ENCODE measurements around the gene MMRN1. TPM values are rescaled to one million over a fixed set of nuclear protein-coding genes. Genes with fewer than 3 reads are reported as not detected.

The MMRN1 gene
- total RNA-seq, 1 experiment from 2014 or later, result not detected

DNA sequence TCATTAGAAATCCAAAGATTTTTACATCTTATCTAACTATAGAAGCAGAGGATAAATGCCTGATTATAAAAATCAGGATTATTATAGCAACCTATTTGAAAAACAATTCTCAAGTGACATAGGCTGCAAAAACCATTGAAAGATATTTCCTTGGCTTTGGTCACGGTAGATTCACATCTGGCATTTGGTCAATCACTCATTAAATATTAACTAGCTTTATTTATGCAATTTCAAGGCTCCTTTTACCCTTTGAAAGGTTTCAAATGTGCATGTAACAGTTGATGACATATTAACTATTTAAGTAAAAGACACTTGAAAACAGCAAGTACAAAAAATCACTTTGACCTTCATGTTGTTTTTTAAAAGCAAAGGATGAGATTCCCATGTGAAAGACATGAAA, 98.1 kb downstream of the MMRN1 start:
- ChIA-PET POLR2A (ENCODE audit: unreplicated experiment) (no interaction called here), CTCF (no interaction called here)
- DNase-seq, result no peak
- Histone ChIP-seq H3F3A (ENCODE audit: insufficient read depth, low read depth) (no peaks in the 10 kb centered on the region), H3K9me2 (ENCODE audit: insufficient read depth) (no peaks in the 10 kb centered on the region), H2AFZ (no peak overlapping the region), H3K4me2 (no peak overlapping the region), H4K20me1 (ENCODE audit: insufficient read depth) (no peaks in the 10 kb centered on the region), H3K36me3 (ENCODE audit: low read depth) (no peaks in the 10 kb centered on the region), H3K27me3 (ENCODE audit: insufficient read depth, low read depth) (no peaks in the 10 kb centered on the region), H3K27ac (no peak overlapping the region), H3K4me1 (replicated peaks; ENCODE audit: insufficient read depth) (no peaks in the 10 kb centered on the region), H3K9me3 (ENCODE audit: insufficient read depth, low read depth) (no peaks in the 10 kb centered on the region), H3K4me3 (no peak overlapping the region), H3K79me2 (ENCODE audit: low read depth) (no peaks in the 10 kb centered on the region)
- no TSS peak for BruUV-seq (replicated peaks)
- intact Hi-C loops (cut with micrococcal nuclease; ENCODE audit: unreplicated experiment), result no loop called here
- TF ChIP-seq CTCF (conservative IDR thresholded peaks at IDR 0.05), result no peak
- no peak for TF ChIP-seq EZH2 (IDR thresholded peaks at IDR 0.05; ENCODE audit: low read depth)

DNA sequence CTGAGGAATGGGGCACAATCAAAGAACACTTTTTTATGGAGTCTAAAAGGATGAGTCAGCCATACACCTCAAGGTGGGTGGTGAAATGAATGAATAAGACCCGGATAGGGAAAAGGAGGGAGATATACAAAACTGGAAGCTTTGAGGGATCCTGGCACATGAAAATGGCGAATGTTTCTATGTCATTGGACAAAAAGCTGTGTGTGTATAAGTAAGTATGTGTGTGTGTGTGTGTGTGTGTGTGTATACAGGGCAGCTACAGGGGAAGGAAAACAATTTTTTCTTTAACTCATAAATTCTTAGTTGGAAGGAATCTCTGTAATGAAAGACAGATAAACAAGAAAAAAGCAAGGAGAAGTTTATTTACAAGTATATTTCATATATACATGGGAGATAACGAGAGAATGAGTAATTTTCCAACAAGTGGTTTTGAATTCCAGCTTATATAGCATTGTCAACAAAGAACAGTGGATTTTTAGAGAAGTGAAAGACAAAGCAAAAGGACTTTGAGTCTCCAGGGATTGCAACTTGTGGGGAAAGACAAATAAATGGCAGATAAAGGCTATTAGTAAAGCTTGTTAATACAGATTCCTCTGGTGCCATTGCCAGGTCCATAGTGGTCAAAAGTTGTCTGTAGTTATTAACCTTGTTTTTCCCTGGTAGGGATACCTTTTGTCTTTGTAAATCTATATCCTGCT, 99.7 kb downstream of the MMRN1 start:
- Histone ChIP-seq H3K9me3 (ENCODE audit: insufficient read depth, low read depth) (no peaks in the 10 kb centered on the region), H4K20me1 (ENCODE audit: insufficient read depth) (no peaks in the 10 kb centered on the region), H3K79me2 (ENCODE audit: low read depth) (no peaks in the 10 kb centered on the region), H3K4me2 (no peak overlapping the region), H3K4me3 (no peak overlapping the region), H3K27me3 (ENCODE audit: insufficient read depth, low read depth) (no peaks in the 10 kb centered on the region), H2AFZ (no peak overlapping the region), H3K27ac (no peak overlapping the region), H3K4me1 (replicated peaks; ENCODE audit: insufficient read depth) (no peaks in the 10 kb centered on the region), H3F3A (ENCODE audit: insufficient read depth, low read depth) (no peaks in the 10 kb centered on the region), H3K36me3 (ENCODE audit: low read depth) (no peaks in the 10 kb centered on the region), H3K9me2 (ENCODE audit: insufficient read depth) (no peaks in the 10 kb centered on the region)
- CTCF ChIA-PET, result no interaction called here
- TF ChIP-seq CTCF (conservative IDR thresholded peaks at IDR 0.05) (no peak), EZH2 (IDR thresholded peaks at IDR 0.05; ENCODE audit: low read depth) (no peak)
- no TSS peak for BruUV-seq (replicated peaks)
- DNase-seq, result no peak
- POLR2A ChIA-PET (ENCODE audit: unreplicated experiment), result no interaction called here
- intact Hi-C loops (cut with micrococcal nuclease; ENCODE audit: unreplicated experiment), result no loop called here

DNA sequence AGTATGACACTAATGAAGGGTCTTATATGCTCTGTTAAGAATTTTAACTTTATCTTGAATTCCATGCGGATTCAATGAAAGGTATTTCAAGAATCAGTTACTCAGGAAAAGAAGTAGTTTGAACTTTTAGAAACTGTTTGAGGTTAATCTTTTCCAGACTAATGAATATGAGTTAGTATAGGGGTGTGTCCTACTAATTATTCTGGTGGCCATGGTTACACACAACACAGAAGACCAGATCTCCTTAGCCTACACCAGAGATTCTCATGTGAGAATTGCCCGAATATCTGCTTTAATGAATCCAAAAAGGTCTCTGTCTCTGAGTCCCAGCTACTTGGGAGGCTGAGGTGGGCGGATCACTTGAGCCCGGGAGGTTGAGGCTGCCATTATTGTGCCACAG, 100.4 kb downstream of the MMRN1 start:
- Histone ChIP-seq H3K9me2 (ENCODE audit: insufficient read depth) (no peaks in the 10 kb centered on the region), H3K27me3 (ENCODE audit: insufficient read depth, low read depth) (no peaks in the 10 kb centered on the region), H3K36me3 (ENCODE audit: low read depth) (no peaks in the 10 kb centered on the region), H3K79me2 (ENCODE audit: low read depth) (no peaks in the 10 kb centered on the region), H3K4me2 (no peak overlapping the region), H3F3A (ENCODE audit: insufficient read depth, low read depth) (no peaks in the 10 kb centered on the region), H3K4me3 (no peak overlapping the region), H4K20me1 (ENCODE audit: insufficient read depth) (no peaks in the 10 kb centered on the region), H3K9me3 (ENCODE audit: insufficient read depth, low read depth) (no peaks in the 10 kb centered on the region), H3K27ac (no peak overlapping the region), H2AFZ (no peak overlapping the region), H3K4me1 (replicated peaks; ENCODE audit: insufficient read depth) (no peaks in the 10 kb centered on the region)
- CTCF ChIA-PET, result no interaction called here
- TF ChIP-seq CTCF (conservative IDR thresholded peaks at IDR 0.05) (no peak), EZH2 (IDR thresholded peaks at IDR 0.05; ENCODE audit: low read depth) (no peak)
- POLR2A ChIA-PET (ENCODE audit: unreplicated experiment), result no interaction called here
- no peak for DNase-seq
- BruUV-seq (replicated peaks), result no TSS peak
- intact Hi-C loops (cut with micrococcal nuclease; ENCODE audit: unreplicated experiment), result no loop called here

Measured in PC-9 (cell line).